Transverse colon (tissue), 4 donors: ENCODE data around the gene FOXA2. TPM values are rescaled to one million over a fixed set of nuclear protein-coding genes. Genes with fewer than 3 reads are reported as not detected.

Experiments used
- DNase-seq: peaks from one replicate; pipeline ENCODE4 v3.0.0-alpha.2; 2019
- H3K27ac ChIP-seq, 4 donors: fragments of 200-600 bp; sonication (generic); 2 replicates each; pipeline ENCODE4 v1.5.1; 2016 to 2018; ENCODE audit warnings: inconsistent platforms in 4 of 4
- H3K27me3 ChIP-seq: fragments of 200-600 bp; sonication (generic); 2 replicates; pipeline ENCODE4 v1.5.1; 2017; ENCODE audit warnings: inconsistent platforms
- H3K36me3 ChIP-seq, 4 donors: fragments of 200-600 bp; sonication (generic); 2 replicates each; pipeline ENCODE4 v1.5.1; 2017 to 2019; ENCODE audit warnings: inconsistent platforms in 4 of 4
- H3K4me1 ChIP-seq, 4 donors: fragments of 200-600 bp; sonication (generic); 2 replicates each; pipeline ENCODE4 v1.5.1; 2017 to 2020; ENCODE audit warnings: inconsistent platforms in 4 of 4
- H3K4me3 ChIP-seq, 4 donors: fragments of 200-600 bp; sonication (generic); 1 replicate in 1 of 4; 2 replicates in 3 of 4; pipeline versions ENCODE4 v1.5.1 to v1.6.1; 2017 to 2019; ENCODE audit warnings: inconsistent platforms in 4 of 4
- H3K9me3 ChIP-seq, 2 donors: fragments of 200-600 bp; sonication (generic); 2 replicates each; pipeline ENCODE4 v1.5.1; 2017 to 2019; ENCODE audit warnings: inconsistent platforms in 2 of 2
- CTCF ChIP-seq, 5 experiments: fragments of 200-600 bp in 3 of 5; fragments of 450-650 bp in 2 of 5; sonication (generic) in 3 of 5; IDR thresholded peaks; 1 replicate in 2 of 5; 2 replicates in 3 of 5; pipeline ENCODE4 v1.5.1; 2016 to 2017; ENCODE audit warnings: antibody characterized with exemption in 5 of 5, inconsistent platforms in 3 of 5, mild to moderate bottlenecking in 2 of 5, moderate library complexity in 1 of 5
- EP300 ChIP-seq: sonication (generic); formaldehyde crosslinking; IDR thresholded peaks from one replicate; pipeline ENCODE4 v1.6.1; 2017; ENCODE audit warnings: antibody characterized with exemption, low read depth
- POLR2A ChIP-seq: fragments of 450-650 bp; IDR thresholded peaks from one replicate; pipeline ENCODE4 v1.6.1; 2016; ENCODE audit warnings: antibody characterized with exemption, mild to moderate bottlenecking, moderate library complexity
- POLR2AphosphoS5 ChIP-seq, 3 donors: sonication (generic); formaldehyde crosslinking; IDR thresholded peaks; one replicate each; pipeline ENCODE4 v1.6.1; 2016; ENCODE audit warnings: antibody characterized with exemption in 3 of 3
- WGBS, 2 donors: methylation state at CpG; one replicate each; pipeline ENCODE4 v1.1.5; 2018; ENCODE audit warnings: low coverage in 1 of 2; 5-methylcytosine and 5-hydroxymethylcytosine counted together
- in situ Hi-C, 4 donors: fragments of 200-750 bp; cut with MboI; loops; one replicate each; pipeline versions ENCODE4 v1.15.0 to v1.15.1; 2017; ENCODE audit warnings: low sequenced_read_pairs in 3 of 4, low pct_ligation_motif_present in 1 of 4, low pct_unique_long_range_greater_than_20kb in 1 of 4
- intact Hi-C: fragments of 100-400 bp; cut with DNase I; formaldehyde crosslinking; loops from one replicate; pipeline ENCODE4 v1.15.1; 2023; ENCODE audit warnings: low total_unique reads
- total RNA-seq, 4 donors: library from RNA; depleted of rRNA; stranded (reverse); fragments of >200 nt; gene quantifications; one replicate each; pipeline ENCODE4 v1.1.0, GENCODE V29; 2016

FOXA2 gene
- total RNA-seq, 4 donors from 2014 or later: 10.5 to 16.1 (median 12.6) TPM

- intact Hi-C loops (no loop called here), in situ Hi-C loops (no loop called here)
- Histone ChIP-seq H3K4me1 (no peaks in the 10 kb centered on the region), H3K36me3 (no peaks in the 10 kb centered on the region), H3K9me3 (no peaks in the 10 kb centered on the region), H3K4me3 (no peak overlapping the region), H3K27ac (no peak overlapping the region), H3K27me3 (no peaks in the 10 kb centered on the region)
- 90 to 93% methylated on average over 2 to 5 of the region's 5 CpGs for WGBS, 2 donors
- TF ChIP-seq POLR2A (no peak), POLR2AphosphoS5 (IDR thresholded peaks at IDR 0.05) (no peak), EP300 (no peak), CTCF (IDR thresholded peaks at IDR 0.05) (no peak)
- no peak for DNase-seq
Measured at GRCh38 chr20:22535483-22535882, 48.9 kb downstream of the FOXA2 start.

GRCh38 chr20:22533823-22534751, 50.3 kb downstream of the FOXA2 start:
- TF ChIP-seq POLR2AphosphoS5 (IDR thresholded peaks at IDR 0.05) (no peak), EP300 (no peak)
- Histone ChIP-seq H3K27ac (no peak overlapping the region), H3K4me3 (no peak overlapping the region), H3K4me1 (no peaks in the 10 kb centered on the region), H3K27me3 (no peaks in the 10 kb centered on the region), H3K36me3 (no peaks in the 10 kb centered on the region), H3K9me3 (no peaks in the 10 kb centered on the region)
- intact Hi-C loops (loop anchor here (1.0 kb wide), 1 partner anchor 19 kb away; no protein-coding TSS in a partner anchor), in situ Hi-C loops (no loop called here)
- 74% methylated on average over 10 of the region's 10 CpGs; no CpG with 5 or more reads in 1 of the 2 donors for WGBS, 2 donors
- no peak for DNase-seq

- H3K27me3 ChIP-seq: no peaks in the 10 kb centered on the region
- intact Hi-C loops: no loop called here
- H3K9me3 ChIP-seq: no peaks in the 10 kb centered on the region
- no peak for TF ChIP-seq CTCF (IDR thresholded peaks at IDR 0.05)
- TF ChIP-seq POLR2A: no peak
- TF ChIP-seq POLR2AphosphoS5 (IDR thresholded peaks at IDR 0.05): no peak
- TF ChIP-seq EP300: no peak
- H3K36me3 ChIP-seq: no peaks in the 10 kb centered on the region
- no peak for DNase-seq
- no peaks in the 10 kb centered on the region for H3K4me1 ChIP-seq
- WGBS, 2 donors: 80% methylated on average over 3 of the region's 3 CpGs; no CpG with 5 or more reads in 1 of the 2 donors
- no peak overlapping the region for H3K4me3 ChIP-seq
- in situ Hi-C loops: no loop called here
- no peak overlapping the region for H3K27ac ChIP-seq
Measured at GRCh38 chr20:22532598-22532997, 51.8 kb downstream of the FOXA2 start.

DNA sequence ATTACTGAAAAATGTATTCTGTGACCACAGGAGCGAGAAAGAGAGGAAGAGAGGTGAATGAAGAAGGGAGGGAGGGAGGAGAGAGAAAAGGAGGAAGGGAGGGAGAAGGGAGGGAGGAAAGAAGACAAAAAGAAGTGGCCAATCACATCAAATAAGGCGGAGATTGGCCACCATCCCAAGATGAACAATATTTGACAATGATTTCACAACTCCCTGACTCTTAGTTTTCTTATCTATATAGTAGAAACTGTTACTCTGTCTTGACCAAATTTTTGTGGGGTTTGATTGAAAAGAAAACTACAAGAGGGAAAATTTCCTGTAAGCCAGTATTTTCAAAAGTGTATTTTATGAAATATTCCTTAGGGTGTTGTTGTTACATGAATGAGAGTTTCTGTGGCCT, 52.6 kb downstream of the FOXA2 start:
- H3K9me3 ChIP-seq: no peaks in the 10 kb centered on the region
- no peak for DNase-seq
- H3K27me3 ChIP-seq: no peaks in the 10 kb centered on the region
- intact Hi-C loops: no loop called here
- no peak overlapping the region for H3K4me3 ChIP-seq
- in situ Hi-C loops: no loop called here
- H3K27ac ChIP-seq: no peak overlapping the region
- no peaks in the 10 kb centered on the region for H3K36me3 ChIP-seq
- no peaks in the 10 kb centered on the region for H3K4me1 ChIP-seq
- 58 to 77% methylated on average over 2 of the region's 2 CpGs for WGBS, 2 donors
- TF ChIP-seq POLR2A (no peak), CTCF (IDR thresholded peaks at IDR 0.05) (no peak), POLR2AphosphoS5 (IDR thresholded peaks at IDR 0.05) (no peak), EP300 (no peak)
